AG04449 (cell line): ENCODE data around the gene REV3L.

Experiments
- CTCF ChIA-PET: fragments of 350-600 bp; formaldehyde crosslinking; extraction: SDS; loops from one replicate; lab custom pipeline; 2021; ENCODE audit warnings: antibody characterized with exemption; lab: Yijun Ruan, JAX
- POLR2A ChIA-PET: fragments of 400-600, 350-600 bp; formaldehyde crosslinking; extraction: SDS; loops from one replicate; lab custom pipeline; 2020; ENCODE audit warnings: antibody characterized with exemption, inconsistent platforms; lab: Yijun Ruan, JAX
- DNase-seq: peaks from one replicate; pipeline ENCODE4 v3.0.0-alpha.2; 2010; ENCODE audit warnings: low read depth, low spot score
- H3K4me3 ChIP-seq: 2 replicates; pipeline ENCODE4 v1.5.1; 2011; ENCODE audit warnings: low read depth, mild to moderate bottlenecking, control low read depth, low read length
- CTCF ChIP-seq: IDR thresholded peaks from one replicate; pipeline ENCODE4 v1.5.1; 2011; ENCODE audit warnings: mild to moderate bottlenecking, moderate library complexity, low read length, control low read depth, inconsistent platforms; ENCODE audit not compliant: insufficient read depth; ENCODE audit errors: missing control alignments

The REV3L gene

DNA sequence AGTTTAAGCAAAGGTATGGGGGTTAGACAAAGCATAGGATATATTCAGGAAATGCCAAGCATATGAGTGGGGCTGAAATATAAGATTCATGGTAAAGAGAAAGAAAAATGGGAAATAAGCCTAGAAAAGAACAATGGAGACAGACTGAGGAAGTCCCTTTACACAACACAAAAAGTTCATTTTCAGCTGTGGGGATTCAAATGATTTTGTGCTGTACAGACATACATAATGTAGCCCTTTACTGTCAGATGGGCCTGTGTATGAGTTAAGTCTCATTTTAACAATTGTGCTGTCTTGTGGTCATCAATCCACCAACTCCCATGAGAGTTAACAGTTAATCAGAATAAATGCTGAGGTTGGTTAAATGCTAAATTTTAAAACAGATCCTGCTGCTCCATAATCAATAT, 37.2 kb downstream of the REV3L start:
- H3K4me3 ChIP-seq, result no peak overlapping the region
- TF ChIP-seq CTCF, result no peak
- ChIA-PET POLR2A (no interaction called here), CTCF (no interaction called here)
- DNase-seq, result no peak

- POLR2A ChIA-PET, result no interaction called here
- H3K4me3 ChIP-seq, result no peak overlapping the region
- TF ChIP-seq CTCF, result no peak
- CTCF ChIA-PET, result no interaction called here
- no peak for DNase-seq
These were observed 38.2 kb downstream of the REV3L start for GRCh38 chr6:111444794-111445193.

- H3K4me3 ChIP-seq, result no peak overlapping the region
- no peak for TF ChIP-seq CTCF
- no peak for DNase-seq
- CTCF ChIA-PET, result no interaction called here
- POLR2A ChIA-PET, result no interaction called here
These were observed 41.3 kb downstream of the REV3L start for GRCh38 chr6:111441678-111442243.

GRCh38 chr6:111439171-111439570, 43.8 kb downstream of the REV3L start:
- no peak overlapping the region for H3K4me3 ChIP-seq
- ChIA-PET POLR2A (no interaction called here), CTCF (no interaction called here)
- TF ChIP-seq CTCF, result no peak
- no peak for DNase-seq

- DNase-seq, result no peak
- no peak overlapping the region for H3K4me3 ChIP-seq
- no peak for TF ChIP-seq CTCF
- CTCF ChIA-PET, result no interaction called here
- POLR2A ChIA-PET, result no interaction called here
These were observed 45.4 kb downstream of the REV3L start for GRCh38 chr6:111437573-111437972.

DNA sequence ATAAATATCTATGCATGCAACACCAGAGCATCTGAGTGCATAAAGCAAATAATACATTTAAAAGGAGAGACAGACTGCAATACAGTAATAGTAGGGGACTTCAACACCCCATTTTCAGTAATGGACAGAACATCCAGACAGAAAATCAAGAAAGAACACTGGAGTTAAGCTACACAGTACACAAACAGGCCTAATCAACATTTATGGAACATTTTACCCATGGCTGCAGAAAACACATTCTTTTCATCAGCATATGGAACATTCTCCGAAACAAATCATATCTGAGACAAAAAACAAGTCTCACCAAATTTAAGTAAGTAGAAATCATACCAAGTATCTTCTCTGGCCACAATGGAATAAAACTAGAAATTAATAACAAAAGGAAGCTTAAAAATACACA, 50.5 kb downstream of the REV3L start:
- ChIA-PET POLR2A (no interaction called here), CTCF (interaction anchor here (0.6 to 0.8 kb wide), 2 partner anchors 46 to 52 kb away, joined by 3 read pairs; no protein-coding TSS in a partner anchor)
- no peak for DNase-seq
- TF ChIP-seq CTCF, result no peak
- no peak overlapping the region for H3K4me3 ChIP-seq
